Fibroblast of lung (primary cell): ENCODE results near the gene KCNAB2. TPM values are rescaled to one million over a fixed set of nuclear protein-coding genes. Genes with fewer than 3 reads are reported as not detected.

ENCODE experiments used
- DNase-seq, 2 donors: peaks; one replicate each; pipeline versions ENCODE4 v3.0.0 to v3.0.0-alpha.2; 2010; ENCODE audit warnings: low read depth in 2 of 2
- H2AFZ ChIP-seq: 2 replicates; pipeline ENCODE4 v1.5.1; 2012; ENCODE audit warnings: low read length, control low read depth, inconsistent platforms
- H3K27ac ChIP-seq: 2 replicates; pipeline ENCODE4 v1.5.1; 2011; ENCODE audit warnings: low read length, control low read depth; ENCODE audit not compliant: insufficient read depth
- H3K27me3 ChIP-seq: 2 replicates; pipeline ENCODE4 v1.5.1; 2011; ENCODE audit warnings: mild to moderate bottlenecking, low read length; ENCODE audit not compliant: control insufficient read depth, insufficient read depth
- H3K36me3 ChIP-seq: 2 replicates; pipeline ENCODE4 v1.5.1; 2011; ENCODE audit warnings: low read length; ENCODE audit not compliant: control insufficient read depth, insufficient read depth
- H3K4me1 ChIP-seq: 2 replicates; pipeline ENCODE4 v1.5.1; 2011; ENCODE audit warnings: low read length; ENCODE audit not compliant: control insufficient read depth, insufficient read depth; ENCODE audit errors: extremely low read depth
- H3K4me2 ChIP-seq: 2 replicates; pipeline ENCODE4 v1.5.1; 2011; ENCODE audit warnings: low read length, control low read depth; ENCODE audit not compliant: insufficient read depth; ENCODE audit errors: extremely low read depth
- H3K4me3 ChIP-seq, 4 experiments: fragments of 200-600 bp in 1 of 4; sonication (generic) in 1 of 4; replicated peaks in 1 of 4; 2 replicates each; pipeline ENCODE4 v1.5.1; 2011 to 2016; ENCODE audit warnings: low read length in 4 of 4, low read depth in 3 of 4, mild to moderate bottlenecking in 3 of 4, control low read depth in 2 of 4, inconsistent platforms in 1 of 4, mixed read lengths in 1 of 4; ENCODE audit not compliant: insufficient read depth in 1 of 4; ENCODE audit errors: control extremely low read depth in 1 of 4
- H3K79me2 ChIP-seq: 2 replicates; pipeline ENCODE4 v1.5.1; 2012; ENCODE audit warnings: mild to moderate bottlenecking, low read length, inconsistent platforms; ENCODE audit not compliant: control insufficient read depth, insufficient read depth
- H3K9ac ChIP-seq: 2 replicates; pipeline ENCODE4 v1.5.1; 2011; ENCODE audit warnings: mild to moderate bottlenecking, low read length, control low read depth; ENCODE audit not compliant: insufficient read depth
- H3K9me3 ChIP-seq: 2 replicates; pipeline ENCODE4 v1.5.1; 2012; ENCODE audit warnings: low read depth, low read length; ENCODE audit not compliant: control insufficient read depth, insufficient read depth
- H4K20me1 ChIP-seq: 2 replicates; pipeline ENCODE4 v1.5.1; 2011; ENCODE audit warnings: low read length; ENCODE audit not compliant: control insufficient read depth, insufficient read depth; ENCODE audit errors: extremely low read depth
- EZH2 ChIP-seq: IDR thresholded peaks from 2 replicates; pipeline ENCODE4 v1.5.1; 2012; ENCODE audit warnings: low read length, control low read depth, mild to moderate bottlenecking; ENCODE audit errors: missing control alignments
- polyA plus RNA-seq, 2 donors: library from polyadenylated mRNA; depleted of rRNA in 1 of 2; stranded (reverse) in 1 of 2; unstranded in 1 of 2; fragments of >200 nt; gene quantifications; 2 replicates each; pipeline ENCODE4 v1.2.1, GENCODE V29; 2011 to 2012; ENCODE audit warnings: missing spikeins in 1 of 2
- total RNA-seq: library from RNA; depleted of rRNA; stranded (reverse); fragments of >200 nt; gene quantifications from 2 replicates; pipeline ENCODE4 v1.2.1, GENCODE V29; 2014
- TF ChIP-seq, protein P1 (sequence below), 2 donors: IDR thresholded peaks in 1 of 2; conservative IDR thresholded peaks in 1 of 2; 1 replicate in 1 of 2; 2 replicates in 1 of 2; pipeline ENCODE4 v1.5.1; 2011 to 2012; ENCODE audit warnings: low read length in 2 of 2, control low read depth in 1 of 2, inconsistent platforms in 1 of 2, low read depth in 1 of 2, mild to moderate bottlenecking in 1 of 2

Gene KCNAB2
- total and polyA plus RNA-seq, 2 donors (not counting 1 experiment from before 2014, with no cell fraction given), result 2.2 to 2.5 TPM

DNA sequence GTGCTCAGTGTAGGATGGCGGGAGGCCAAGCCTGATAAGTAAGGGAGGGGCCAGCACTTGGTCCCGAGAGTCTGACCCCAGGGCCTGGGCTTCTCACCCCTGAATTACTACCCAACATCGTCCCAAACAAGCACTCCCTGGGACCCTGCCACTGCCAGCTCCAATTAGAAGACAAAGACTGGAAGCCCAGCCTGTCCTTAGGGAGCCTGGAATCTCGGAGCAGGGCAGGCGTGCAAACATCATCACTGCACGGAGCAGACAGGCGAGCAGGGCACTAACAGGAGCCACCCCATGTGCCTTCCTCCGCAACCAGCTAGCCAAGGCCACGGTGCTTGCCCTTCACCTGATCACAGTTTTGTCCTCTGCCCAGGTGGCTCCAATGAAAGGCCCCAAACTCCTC is 23.2 kb downstream of the KCNAB2 start:
- H4K20me1 ChIP-seq, result no peaks in the 10 kb centered on the region
- no peak overlapping the region for H3K9ac ChIP-seq
- no peak overlapping the region for H3K27ac ChIP-seq
- no peaks in the 10 kb centered on the region for H3K27me3 ChIP-seq
- TF ChIP-seq, protein P1, sequence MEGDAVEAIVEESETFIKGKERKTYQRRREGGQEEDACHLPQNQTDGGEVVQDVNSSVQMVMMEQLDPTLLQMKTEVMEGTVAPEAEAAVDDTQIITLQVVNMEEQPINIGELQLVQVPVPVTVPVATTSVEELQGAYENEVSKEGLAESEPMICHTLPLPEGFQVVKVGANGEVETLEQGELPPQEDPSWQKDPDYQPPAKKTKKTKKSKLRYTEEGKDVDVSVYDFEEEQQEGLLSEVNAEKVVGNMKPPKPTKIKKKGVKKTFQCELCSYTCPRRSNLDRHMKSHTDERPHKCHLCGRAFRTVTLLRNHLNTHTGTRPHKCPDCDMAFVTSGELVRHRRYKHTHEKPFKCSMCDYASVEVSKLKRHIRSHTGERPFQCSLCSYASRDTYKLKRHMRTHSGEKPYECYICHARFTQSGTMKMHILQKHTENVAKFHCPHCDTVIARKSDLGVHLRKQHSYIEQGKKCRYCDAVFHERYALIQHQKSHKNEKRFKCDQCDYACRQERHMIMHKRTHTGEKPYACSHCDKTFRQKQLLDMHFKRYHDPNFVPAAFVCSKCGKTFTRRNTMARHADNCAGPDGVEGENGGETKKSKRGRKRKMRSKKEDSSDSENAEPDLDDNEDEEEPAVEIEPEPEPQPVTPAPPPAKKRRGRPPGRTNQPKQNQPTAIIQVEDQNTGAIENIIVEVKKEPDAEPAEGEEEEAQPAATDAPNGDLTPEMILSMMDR (conservative IDR thresholded peaks at IDR 0.05 in 1 of 2, IDR thresholded peaks at IDR 0.05 in 1 of 2; ENCODE audit: low read depth in 1 of 2, low read length in 2 of 2), result no peak
- TF ChIP-seq EZH2, result no peak
- no peak overlapping the region for H2AFZ ChIP-seq
- H3K4me1 ChIP-seq, result no peaks in the 10 kb centered on the region
- no peak for DNase-seq
- no peak overlapping the region for H3K4me2 ChIP-seq
- H3K79me2 ChIP-seq, result no peaks in the 10 kb centered on the region
- H3K9me3 ChIP-seq, result no peaks in the 10 kb centered on the region
- H3K4me3 ChIP-seq, result no peak overlapping the region
- no peaks in the 10 kb centered on the region for H3K36me3 ChIP-seq

GRCh38 chr1:6069573-6069972 is 23.9 kb downstream of the KCNAB2 start:
- Histone ChIP-seq H2AFZ (no peak overlapping the region), H3K27me3 (no peaks in the 10 kb centered on the region), H3K27ac (no peak overlapping the region), H3K9me3 (no peaks in the 10 kb centered on the region), H3K9ac (no peak overlapping the region), H3K4me3 (no peak overlapping the region), H3K36me3 (no peaks in the 10 kb centered on the region), H3K79me2 (no peaks in the 10 kb centered on the region), H3K4me1 (no peaks in the 10 kb centered on the region), H3K4me2 (no peak overlapping the region), H4K20me1 (no peaks in the 10 kb centered on the region)
- DNase-seq, result no peak
- TF ChIP-seq, protein P1 (conservative IDR thresholded peaks at IDR 0.05 in 1 of 2, IDR thresholded peaks at IDR 0.05 in 1 of 2; ENCODE audit: low read depth in 1 of 2, low read length in 2 of 2), result no peak
- no peak for TF ChIP-seq EZH2

- TF ChIP-seq, protein P1 (conservative IDR thresholded peaks at IDR 0.05 in 1 of 2, IDR thresholded peaks at IDR 0.05 in 1 of 2; ENCODE audit: low read depth in 1 of 2, low read length in 2 of 2), result no peak
- no peak for TF ChIP-seq EZH2
- Histone ChIP-seq H3K27ac (no peak overlapping the region), H3K79me2 (no peaks in the 10 kb centered on the region), H3K4me2 (no peak overlapping the region), H3K9me3 (no peaks in the 10 kb centered on the region), H2AFZ (no peak overlapping the region), H4K20me1 (no peaks in the 10 kb centered on the region), H3K27me3 (no peaks in the 10 kb centered on the region), H3K9ac (no peak overlapping the region), H3K4me1 (no peaks in the 10 kb centered on the region), H3K36me3 (no peaks in the 10 kb centered on the region), H3K4me3 (no peak overlapping the region)
- DNase-seq, result peak in 1 of 2 donors; percentile 6
Measured at GRCh38 chr1:6070450-6070974, 24.8 kb downstream of the KCNAB2 start.
